Testis (tissue), 2 donors: Measurements from ENCODE around the gene TOX3.

Experiments used
- POLR2A ChIP-seq: fragments of 450-650 bp; IDR thresholded peaks from one replicate; pipeline ENCODE4 v1.6.1; 2017; ENCODE audit warnings: antibody characterized with exemption, mild to moderate bottlenecking, moderate library complexity
- TF ChIP-seq, protein P1 (sequence below), 3 experiments: fragments of 450-650 bp in 2 of 3; fragments of 200-600 bp in 1 of 3; sonication (generic) in 1 of 3; IDR thresholded peaks; one replicate each; pipeline ENCODE4 v1.5.1; 2016 to 2019; ENCODE audit warnings: antibody characterized with exemption in 3 of 3, mild to moderate bottlenecking in 2 of 3, moderate library complexity in 1 of 3

DNA sequence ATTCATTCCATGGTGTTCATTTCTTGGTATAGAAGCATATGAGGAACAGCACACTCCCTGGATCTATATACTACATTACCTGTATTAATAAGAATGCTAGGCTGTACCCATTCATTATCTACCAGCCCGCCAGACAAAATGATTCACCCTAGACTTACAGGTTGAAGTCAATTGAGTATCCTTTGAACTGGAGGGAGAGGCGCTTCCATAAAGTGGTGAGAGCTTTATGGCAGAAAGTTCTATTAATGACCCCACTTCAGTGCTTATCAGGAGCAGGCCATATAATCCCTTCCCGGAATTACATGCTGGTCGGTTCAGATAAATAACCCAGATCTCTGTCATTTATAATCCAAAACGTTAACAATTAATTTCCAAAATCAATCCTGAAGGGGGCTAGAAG is 44.5 kb upstream of the TOX3 start:
- no peak for TF ChIP-seq POLR2A
- TF ChIP-seq, protein P1, sequence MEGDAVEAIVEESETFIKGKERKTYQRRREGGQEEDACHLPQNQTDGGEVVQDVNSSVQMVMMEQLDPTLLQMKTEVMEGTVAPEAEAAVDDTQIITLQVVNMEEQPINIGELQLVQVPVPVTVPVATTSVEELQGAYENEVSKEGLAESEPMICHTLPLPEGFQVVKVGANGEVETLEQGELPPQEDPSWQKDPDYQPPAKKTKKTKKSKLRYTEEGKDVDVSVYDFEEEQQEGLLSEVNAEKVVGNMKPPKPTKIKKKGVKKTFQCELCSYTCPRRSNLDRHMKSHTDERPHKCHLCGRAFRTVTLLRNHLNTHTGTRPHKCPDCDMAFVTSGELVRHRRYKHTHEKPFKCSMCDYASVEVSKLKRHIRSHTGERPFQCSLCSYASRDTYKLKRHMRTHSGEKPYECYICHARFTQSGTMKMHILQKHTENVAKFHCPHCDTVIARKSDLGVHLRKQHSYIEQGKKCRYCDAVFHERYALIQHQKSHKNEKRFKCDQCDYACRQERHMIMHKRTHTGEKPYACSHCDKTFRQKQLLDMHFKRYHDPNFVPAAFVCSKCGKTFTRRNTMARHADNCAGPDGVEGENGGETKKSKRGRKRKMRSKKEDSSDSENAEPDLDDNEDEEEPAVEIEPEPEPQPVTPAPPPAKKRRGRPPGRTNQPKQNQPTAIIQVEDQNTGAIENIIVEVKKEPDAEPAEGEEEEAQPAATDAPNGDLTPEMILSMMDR (IDR thresholded peaks at IDR 0.05): no peak
